Measurements from ENCODE around the gene ARPC2. TPM values are rescaled to one million over a fixed set of nuclear protein-coding genes. Genes with fewer than 3 reads are reported as not detected.
A peak's percentile ranks its signal among the peaks of the same experiment; 100 is the strongest.

The ARPC2 gene
- total and polyA plus RNA-seq, 2 of the 13 experiments (the other 11 are each of a cell fraction or from before 2014, with no cell fraction given), result 168 to 303 TPM

DNA sequence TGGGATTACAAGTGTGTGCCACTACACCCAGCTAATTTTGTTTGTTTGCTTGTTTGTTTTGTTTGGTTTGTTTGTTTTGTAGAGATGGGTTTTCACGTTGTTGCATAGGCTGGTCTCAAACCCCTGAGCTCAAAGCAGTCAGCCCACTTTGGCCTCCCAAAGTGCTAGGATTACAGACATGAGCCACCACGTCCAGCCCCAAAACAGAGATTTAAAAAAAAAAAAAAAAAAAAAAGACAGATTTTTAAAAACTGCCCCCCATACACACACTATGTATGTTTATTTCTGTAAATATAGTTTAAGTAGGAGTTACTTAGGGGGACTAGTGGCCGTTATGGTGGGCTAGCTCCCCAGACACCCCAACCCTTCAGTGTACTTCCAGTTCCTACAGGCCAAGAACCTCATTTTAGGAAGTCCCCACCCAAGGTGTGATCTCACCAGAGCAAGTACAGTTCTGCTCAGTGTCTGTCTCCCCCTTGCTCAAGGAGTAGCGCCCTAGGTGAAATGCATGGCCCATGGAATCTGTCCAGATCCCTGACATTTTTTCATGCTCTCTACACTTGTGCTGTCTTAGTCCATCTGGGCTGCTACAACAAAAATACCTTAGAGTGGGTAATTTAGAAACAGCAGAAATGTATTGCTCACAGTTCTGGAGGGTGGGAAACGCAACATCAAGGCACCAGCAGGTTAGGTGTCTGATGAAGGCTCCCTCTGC lies 76.9 kb downstream of the ARPC2 start (continued):
- TF ChIP-seq, protein P1, sequence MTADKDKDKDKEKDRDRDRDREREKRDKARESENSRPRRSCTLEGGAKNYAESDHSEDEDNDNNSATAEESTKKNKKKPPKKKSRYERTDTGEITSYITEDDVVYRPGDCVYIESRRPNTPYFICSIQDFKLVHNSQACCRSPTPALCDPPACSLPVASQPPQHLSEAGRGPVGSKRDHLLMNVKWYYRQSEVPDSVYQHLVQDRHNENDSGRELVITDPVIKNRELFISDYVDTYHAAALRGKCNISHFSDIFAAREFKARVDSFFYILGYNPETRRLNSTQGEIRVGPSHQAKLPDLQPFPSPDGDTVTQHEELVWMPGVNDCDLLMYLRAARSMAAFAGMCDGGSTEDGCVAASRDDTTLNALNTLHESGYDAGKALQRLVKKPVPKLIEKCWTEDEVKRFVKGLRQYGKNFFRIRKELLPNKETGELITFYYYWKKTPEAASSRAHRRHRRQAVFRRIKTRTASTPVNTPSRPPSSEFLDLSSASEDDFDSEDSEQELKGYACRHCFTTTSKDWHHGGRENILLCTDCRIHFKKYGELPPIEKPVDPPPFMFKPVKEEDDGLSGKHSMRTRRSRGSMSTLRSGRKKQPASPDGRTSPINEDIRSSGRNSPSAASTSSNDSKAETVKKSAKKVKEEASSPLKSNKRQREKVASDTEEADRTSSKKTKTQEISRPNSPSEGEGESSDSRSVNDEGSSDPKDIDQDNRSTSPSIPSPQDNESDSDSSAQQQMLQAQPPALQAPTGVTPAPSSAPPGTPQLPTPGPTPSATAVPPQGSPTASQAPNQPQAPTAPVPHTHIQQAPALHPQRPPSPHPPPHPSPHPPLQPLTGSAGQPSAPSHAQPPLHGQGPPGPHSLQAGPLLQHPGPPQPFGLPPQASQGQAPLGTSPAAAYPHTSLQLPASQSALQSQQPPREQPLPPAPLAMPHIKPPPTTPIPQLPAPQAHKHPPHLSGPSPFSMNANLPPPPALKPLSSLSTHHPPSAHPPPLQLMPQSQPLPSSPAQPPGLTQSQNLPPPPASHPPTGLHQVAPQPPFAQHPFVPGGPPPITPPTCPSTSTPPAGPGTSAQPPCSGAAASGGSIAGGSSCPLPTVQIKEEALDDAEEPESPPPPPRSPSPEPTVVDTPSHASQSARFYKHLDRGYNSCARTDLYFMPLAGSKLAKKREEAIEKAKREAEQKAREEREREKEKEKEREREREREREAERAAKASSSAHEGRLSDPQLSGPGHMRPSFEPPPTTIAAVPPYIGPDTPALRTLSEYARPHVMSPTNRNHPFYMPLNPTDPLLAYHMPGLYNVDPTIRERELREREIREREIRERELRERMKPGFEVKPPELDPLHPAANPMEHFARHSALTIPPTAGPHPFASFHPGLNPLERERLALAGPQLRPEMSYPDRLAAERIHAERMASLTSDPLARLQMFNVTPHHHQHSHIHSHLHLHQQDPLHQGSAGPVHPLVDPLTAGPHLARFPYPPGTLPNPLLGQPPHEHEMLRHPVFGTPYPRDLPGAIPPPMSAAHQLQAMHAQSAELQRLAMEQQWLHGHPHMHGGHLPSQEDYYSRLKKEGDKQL (CRISPR knock-in tag; IDR thresholded peaks at IDR 0.05; ENCODE audit: low read depth), result no peak
- TF ChIP-seq, protein P2, sequence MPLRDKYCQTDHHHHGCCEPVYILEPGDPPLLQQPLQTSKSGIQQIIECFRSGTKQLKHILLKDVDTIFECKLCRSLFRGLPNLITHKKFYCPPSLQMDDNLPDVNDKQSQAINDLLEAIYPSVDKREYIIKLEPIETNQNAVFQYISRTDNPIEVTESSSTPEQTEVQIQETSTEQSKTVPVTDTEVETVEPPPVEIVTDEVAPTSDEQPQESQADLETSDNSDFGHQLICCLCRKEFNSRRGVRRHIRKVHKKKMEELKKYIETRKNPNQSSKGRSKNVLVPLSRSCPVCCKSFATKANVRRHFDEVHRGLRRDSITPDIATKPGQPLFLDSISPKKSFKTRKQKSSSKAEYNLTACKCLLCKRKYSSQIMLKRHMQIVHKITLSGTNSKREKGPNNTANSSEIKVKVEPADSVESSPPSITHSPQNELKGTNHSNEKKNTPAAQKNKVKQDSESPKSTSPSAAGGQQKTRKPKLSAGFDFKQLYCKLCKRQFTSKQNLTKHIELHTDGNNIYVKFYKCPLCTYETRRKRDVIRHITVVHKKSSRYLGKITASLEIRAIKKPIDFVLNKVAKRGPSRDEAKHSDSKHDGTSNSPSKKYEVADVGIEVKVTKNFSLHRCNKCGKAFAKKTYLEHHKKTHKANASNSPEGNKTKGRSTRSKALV (CRISPR knock-in tag; IDR thresholded peaks at IDR 0.05), result no peak
- TF ChIP-seq FOXP1 (IDR thresholded peaks at IDR 0.05) (0 out of 2 replicates have a peak, but pooled peaks have one; percentile 0), FOXP1 (CRISPR knock-in tag; IDR thresholded peaks at IDR 0.05) (peak; percentile 11; the same call in 1 of the 2 replicates), GATA4 (IDR thresholded peaks at IDR 0.05; ENCODE audit: borderline replicate concordance, low read depth) (no peak), SMARCE1 (IDR thresholded peaks at IDR 0.05; ENCODE audit: borderline replicate concordance) (no peak), NR1H2 (CRISPR knock-in tag; IDR thresholded peaks at IDR 0.05; ENCODE audit: borderline replicate concordance, low read depth) (no peak), ATF7-NPFF (CRISPR knock-in tag; IDR thresholded peaks at IDR 0.05; ENCODE audit: low read depth) (no peak), ZNF468 (CRISPR knock-in tag; IDR thresholded peaks at IDR 0.05) (no peak), SMAD1 (CRISPR knock-in tag; IDR thresholded peaks at IDR 0.05; ENCODE audit: borderline replicate concordance, low read depth) (no peak), HNF4A (CRISPR knock-in tag; IDR thresholded peaks at IDR 0.05) (no peak), PRPF4 (IDR thresholded peaks at IDR 0.05; ENCODE audit: low read depth, low read length, poor library complexity, severe bottlenecking) (no peak), CHCHD3 (CRISPR knock-in tag; IDR thresholded peaks at IDR 0.05) (no peak), ZNF768 (CRISPR knock-in tag; IDR thresholded peaks at IDR 0.05) (no peak), HHEX (CRISPR knock-in tag; IDR thresholded peaks at IDR 0.05) (no peak), ZNF263 (CRISPR knock-in tag; IDR thresholded peaks at IDR 0.05) (no peak), SRSF4 (IDR thresholded peaks at IDR 0.05; ENCODE audit: low read depth, low read length, poor library complexity, severe bottlenecking) (no peak)
- TF ChIP-seq, protein P3, sequence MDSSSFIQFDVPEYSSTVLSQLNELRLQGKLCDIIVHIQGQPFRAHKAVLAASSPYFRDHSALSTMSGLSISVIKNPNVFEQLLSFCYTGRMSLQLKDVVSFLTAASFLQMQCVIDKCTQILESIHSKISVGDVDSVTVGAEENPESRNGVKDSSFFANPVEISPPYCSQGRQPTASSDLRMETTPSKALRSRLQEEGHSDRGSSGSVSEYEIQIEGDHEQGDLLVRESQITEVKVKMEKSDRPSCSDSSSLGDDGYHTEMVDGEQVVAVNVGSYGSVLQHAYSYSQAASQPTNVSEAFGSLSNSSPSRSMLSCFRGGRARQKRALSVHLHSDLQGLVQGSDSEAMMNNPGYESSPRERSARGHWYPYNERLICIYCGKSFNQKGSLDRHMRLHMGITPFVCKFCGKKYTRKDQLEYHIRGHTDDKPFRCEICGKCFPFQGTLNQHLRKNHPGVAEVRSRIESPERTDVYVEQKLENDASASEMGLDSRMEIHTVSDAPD (CRISPR knock-in tag; IDR thresholded peaks at IDR 0.05), result no peak
- TF ChIP-seq, protein P4, sequence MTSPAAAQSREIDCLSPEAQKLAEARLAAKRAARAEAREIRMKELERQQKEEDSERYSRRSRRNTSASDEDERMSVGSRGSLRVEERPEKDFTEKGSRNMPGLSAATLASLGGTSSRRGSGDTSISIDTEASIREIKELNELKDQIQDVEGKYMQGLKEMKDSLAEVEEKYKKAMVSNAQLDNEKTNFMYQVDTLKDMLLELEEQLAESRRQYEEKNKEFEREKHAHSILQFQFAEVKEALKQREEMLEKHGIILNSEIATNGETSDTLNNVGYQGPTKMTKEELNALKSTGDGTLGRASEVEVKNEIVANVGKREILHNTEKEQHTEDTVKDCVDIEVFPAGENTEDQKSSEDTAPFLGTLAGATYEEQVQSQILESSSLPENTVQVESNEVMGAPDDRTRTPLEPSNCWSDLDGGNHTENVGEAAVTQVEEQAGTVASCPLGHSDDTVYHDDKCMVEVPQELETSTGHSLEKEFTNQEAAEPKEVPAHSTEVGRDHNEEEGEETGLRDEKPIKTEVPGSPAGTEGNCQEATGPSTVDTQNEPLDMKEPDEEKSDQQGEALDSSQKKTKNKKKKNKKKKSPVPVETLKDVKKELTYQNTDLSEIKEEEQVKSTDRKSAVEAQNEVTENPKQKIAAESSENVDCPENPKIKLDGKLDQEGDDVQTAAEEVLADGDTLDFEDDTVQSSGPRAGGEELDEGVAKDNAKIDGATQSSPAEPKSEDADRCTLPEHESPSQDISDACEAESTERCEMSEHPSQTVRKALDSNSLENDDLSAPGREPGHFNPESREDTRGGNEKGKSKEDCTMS (CRISPR knock-in tag; conservative IDR thresholded peaks at IDR 0.05), result no peak
